GM12892 (cell line): ENCODE results near the gene HERC2.

Experiments
- POLR2A ChIP-seq: IDR thresholded peaks from 2 replicates; pipeline ENCODE4 v1.6.1; 2011; ENCODE audit warnings: low read depth, low read length, control low read depth
- POLR2AphosphoS5 ChIP-seq: IDR thresholded peaks from 2 replicates; pipeline ENCODE4 v1.6.1; 2011; ENCODE audit warnings: low read depth, low read length, control low read depth
- TAF1 ChIP-seq: IDR thresholded peaks from 2 replicates; pipeline ENCODE4 v1.6.1; 2011; ENCODE audit warnings: low read depth, mild to moderate bottlenecking, control low read depth, low read length, borderline replicate concordance

- no peak for TF ChIP-seq POLR2AphosphoS5
- no peak for TF ChIP-seq POLR2A
- TF ChIP-seq TAF1 = no peak
These were observed 203.9 kb downstream of the HERC2 start for GRCh38 chr15:28118083-28118482.
